ENCODE measurements around the gene LRRC31.

Gene LRRC31

GRCh38 chr3:169848741-169849140 lies 21.0 kb downstream of the LRRC31 start:
- Histone ChIP-seq H3K27ac (ENCODE audit: low read depth, low read length) (no peak overlapping the region), H3K9me3 (ENCODE audit: control insufficient read depth, insufficient read depth, low read length) (no peaks in the 10 kb centered on the region), H3K36me3 (ENCODE audit: control insufficient read depth, low read length) (no peaks in the 10 kb centered on the region), H3K4me1 (ENCODE audit: control insufficient read depth, low read length) (peaks cover 67% of the 10 kb centered on the region), H3K27me3 (ENCODE audit: control insufficient read depth, low read length) (no peaks in the 10 kb centered on the region), H3K4me3 (ENCODE audit: low read length) (no peak overlapping the region), H4K20me1 (ENCODE audit: control insufficient read depth, insufficient read depth, low read depth, low read length) (no peaks in the 10 kb centered on the region), H3K79me2 (ENCODE audit: control insufficient read depth, low read length) (no peaks in the 10 kb centered on the region), H3K9me2 (replicated peaks; ENCODE audit: control insufficient read depth, low read length) (no peaks in the 10 kb centered on the region), H3F3A (ENCODE audit: control insufficient read depth, insufficient read depth) (peaks cover 16% of the 10 kb centered on the region), H3K4me2 (ENCODE audit: low read length) (no peak overlapping the region)
- TF ChIP-seq EZH2phosphoT487 (IDR thresholded peaks at IDR 0.05; ENCODE audit: borderline replicate concordance, low read length) (no peak), CTCF (IDR thresholded peaks at IDR 0.05; ENCODE audit: low read depth, low read length, poor library complexity, severe bottlenecking) (no peak)

GRCh38 chr3:169847896-169848295 lies 21.8 kb downstream of the LRRC31 start:
- TF ChIP-seq CTCF (IDR thresholded peaks at IDR 0.05; ENCODE audit: low read depth, low read length, poor library complexity, severe bottlenecking) (no peak), EZH2phosphoT487 (IDR thresholded peaks at IDR 0.05; ENCODE audit: borderline replicate concordance, low read length) (no peak)
- Histone ChIP-seq H3K4me2 (ENCODE audit: low read length) (peak overlapping the region; percentile 97), H3K9me3 (ENCODE audit: control insufficient read depth, insufficient read depth, low read length) (no peaks in the 10 kb centered on the region), H3K4me1 (ENCODE audit: control insufficient read depth, low read length) (peaks cover 75% of the 10 kb centered on the region), H3K4me3 (ENCODE audit: low read length) (0 out of 2 replicates have a peak overlapping the region, but pooled peaks have one; percentile 64), H3K27me3 (ENCODE audit: control insufficient read depth, low read length) (no peaks in the 10 kb centered on the region), H3K79me2 (ENCODE audit: control insufficient read depth, low read length) (no peaks in the 10 kb centered on the region), H3F3A (ENCODE audit: control insufficient read depth, insufficient read depth) (peaks cover 20% of the 10 kb centered on the region), H3K36me3 (ENCODE audit: control insufficient read depth, low read length) (no peaks in the 10 kb centered on the region), H4K20me1 (ENCODE audit: control insufficient read depth, insufficient read depth, low read depth, low read length) (no peaks in the 10 kb centered on the region), H3K9me2 (replicated peaks; ENCODE audit: control insufficient read depth, low read length) (no peaks in the 10 kb centered on the region), H3K27ac (ENCODE audit: low read depth, low read length) (no peak overlapping the region)

- Histone ChIP-seq H3K79me2 (ENCODE audit: control insufficient read depth, low read length) (no peaks in the 10 kb centered on the region), H3K27ac (ENCODE audit: low read depth, low read length) (peak overlapping the region; percentile 87), H3K4me1 (ENCODE audit: control insufficient read depth, low read length) (peaks cover 84% of the 10 kb centered on the region), H3K36me3 (ENCODE audit: control insufficient read depth, low read length) (no peaks in the 10 kb centered on the region), H3K4me3 (ENCODE audit: low read length) (peak overlapping the region; percentile 64), H3K9me2 (replicated peaks; ENCODE audit: control insufficient read depth, low read length) (no peaks in the 10 kb centered on the region), H3F3A (ENCODE audit: control insufficient read depth, insufficient read depth) (peaks cover 21% of the 10 kb centered on the region), H3K27me3 (ENCODE audit: control insufficient read depth, low read length) (no peaks in the 10 kb centered on the region), H3K9me3 (ENCODE audit: control insufficient read depth, insufficient read depth, low read length) (no peaks in the 10 kb centered on the region), H3K4me2 (ENCODE audit: low read length) (peak overlapping the region; percentile 97), H4K20me1 (ENCODE audit: control insufficient read depth, insufficient read depth, low read depth, low read length) (no peaks in the 10 kb centered on the region)
- TF ChIP-seq EZH2phosphoT487 (IDR thresholded peaks at IDR 0.05; ENCODE audit: borderline replicate concordance, low read length) (no peak), CTCF (IDR thresholded peaks at IDR 0.05; ENCODE audit: low read depth, low read length, poor library complexity, severe bottlenecking) (no peak)
These were observed 23.1 kb downstream of the LRRC31 start for GRCh38 chr3:169846458-169847193.

Data from DOHH2 (cell line).